ENCODE measurements around the gene KDM4C.

KDM4C gene

GRCh38 chr9:7195526-7195925 lies 437.8 kb downstream of the KDM4C start:
- DNase-seq (ENCODE audit: low read depth in 2 of 3, low spot score in 2 of 3), result no peak

GRCh38 chr9:7196467-7196866 lies 438.7 kb downstream of the KDM4C start:
- DNase-seq (ENCODE audit: low read depth in 2 of 3, low spot score in 2 of 3), result no peak

GRCh38 chr9:7201196-7201595 lies 443.4 kb downstream of the KDM4C start:
- no peak for DNase-seq (ENCODE audit: low read depth in 2 of 3, low spot score in 2 of 3)

GRCh38 chr9:7205806-7206205 lies 448.0 kb downstream of the KDM4C start:
- no peak for DNase-seq (ENCODE audit: low read depth in 2 of 3, low spot score in 2 of 3)

GRCh38 chr9:7206221-7206758 lies 448.5 kb downstream of the KDM4C start:
- no peak for DNase-seq (ENCODE audit: low read depth in 2 of 3, low spot score in 2 of 3)

GRCh38 chr9:7209016-7209715 lies 451.4 kb downstream of the KDM4C start:
- no peak for DNase-seq (ENCODE audit: low read depth in 2 of 3, low spot score in 2 of 3)

- DNase-seq (ENCODE audit: low read depth in 2 of 3, low spot score in 2 of 3), result no peak
Measured at GRCh38 chr9:7209990-7210389, 452.2 kb downstream of the KDM4C start.

- no peak for DNase-seq (ENCODE audit: low read depth in 2 of 3, low spot score in 2 of 3)
Measured at GRCh38 chr9:7210854-7211637, 453.3 kb downstream of the KDM4C start.

- no peak for DNase-seq (ENCODE audit: low read depth in 2 of 3, low spot score in 2 of 3)
Measured at GRCh38 chr9:7211657-7212056, 453.9 kb downstream of the KDM4C start.

GRCh38 chr9:7212101-7212500 lies 454.3 kb downstream of the KDM4C start:
- no peak for DNase-seq (ENCODE audit: low read depth in 2 of 3, low spot score in 2 of 3)

GRCh38 chr9:7216004-7216841 lies 458.4 kb downstream of the KDM4C start:
- peak in 2 of 3 experiments; percentile 11 to 15 for DNase-seq (ENCODE audit: low read depth in 2 of 3, low spot score in 2 of 3)

GRCh38 chr9:7223981-7224380 lies 466.2 kb downstream of the KDM4C start:
- DNase-seq (ENCODE audit: low read depth in 2 of 3, low spot score in 2 of 3), result no peak

Data from activated CD8-positive, alpha-beta memory T cell treated with anti-CD3 and anti-CD28 coated beads for 48 hours (primary cell).